Suppressor macrophage (primary cell): Measurements from ENCODE around the gene NME8.

Experiments used
- DNase-seq, 4 experiments: peaks; one replicate each; pipeline ENCODE4 v3.0.0-alpha.2; 2020 to 2022

The NME8 gene

DNA sequence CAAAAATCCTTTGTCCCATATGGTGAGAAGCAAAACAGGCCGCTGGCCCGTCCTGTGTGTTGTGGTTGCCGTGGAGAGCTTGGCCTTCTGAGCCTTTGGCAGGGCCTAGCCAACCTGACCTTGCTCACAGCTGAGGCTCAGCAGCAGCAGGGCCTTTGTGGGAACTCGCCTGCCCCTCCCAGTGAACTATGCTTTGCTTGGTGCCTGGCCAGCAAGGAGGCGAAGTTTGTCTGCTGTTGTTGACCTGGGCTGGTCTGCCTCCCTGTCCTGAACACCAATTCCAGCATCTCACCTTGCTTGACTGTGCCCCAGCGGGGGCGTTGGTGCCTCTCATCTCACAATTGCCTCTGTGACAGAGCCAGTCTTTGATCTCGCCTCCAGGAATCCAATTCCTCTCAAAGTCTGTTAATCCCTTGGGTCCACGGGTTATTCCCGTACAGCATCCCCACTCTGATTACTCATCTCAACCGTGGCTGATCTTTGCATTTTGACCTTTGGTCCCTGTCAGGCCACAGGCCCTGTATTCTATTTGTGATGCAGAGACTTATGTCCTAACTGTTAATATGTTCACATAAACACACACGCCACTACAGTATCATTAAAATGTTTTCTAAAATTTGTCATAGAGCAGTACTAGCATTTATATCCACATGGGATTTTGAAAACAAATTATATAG, 94.7 kb downstream of the NME8 start:
- no peak for DNase-seq

DNA sequence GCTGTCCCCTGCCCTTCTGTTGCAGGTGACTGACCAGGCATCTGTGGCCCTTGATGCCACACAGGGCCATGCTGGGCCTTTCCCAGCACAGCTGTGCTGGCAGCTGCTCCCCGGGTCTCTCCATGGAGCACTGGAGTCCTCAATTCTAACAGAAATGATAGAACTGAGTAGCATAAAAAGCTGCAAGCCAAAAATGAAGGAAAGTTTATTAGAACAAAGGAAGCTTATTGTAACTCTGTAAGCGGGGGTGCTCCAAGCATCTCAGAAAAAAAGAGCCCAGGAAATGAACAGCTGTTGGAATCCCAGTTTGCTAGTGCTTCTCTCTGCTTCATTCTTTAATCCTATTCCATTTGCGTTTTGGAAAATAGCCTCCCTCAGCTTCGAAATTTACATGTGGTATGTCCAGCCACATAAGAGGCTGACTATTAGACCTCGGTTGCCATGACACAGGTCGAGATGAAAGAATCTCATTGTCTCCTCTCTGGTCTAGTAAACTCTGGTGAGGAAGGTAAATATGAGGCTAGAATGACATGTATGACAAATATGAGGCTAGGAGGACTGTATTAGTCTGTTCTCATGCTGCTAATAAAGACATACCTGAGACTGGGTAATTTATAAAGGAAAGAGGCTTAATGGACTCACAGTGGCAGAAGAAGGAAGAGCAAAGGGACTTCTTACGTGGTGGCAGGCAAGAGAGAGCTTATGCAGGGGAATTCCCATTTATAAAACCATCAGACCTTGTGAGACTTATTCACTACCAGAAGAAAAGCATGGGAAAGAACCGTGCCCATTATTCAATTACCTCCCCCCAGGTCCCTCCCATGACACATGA, 95.7 kb downstream of the NME8 start:
- no peak for DNase-seq

DNA sequence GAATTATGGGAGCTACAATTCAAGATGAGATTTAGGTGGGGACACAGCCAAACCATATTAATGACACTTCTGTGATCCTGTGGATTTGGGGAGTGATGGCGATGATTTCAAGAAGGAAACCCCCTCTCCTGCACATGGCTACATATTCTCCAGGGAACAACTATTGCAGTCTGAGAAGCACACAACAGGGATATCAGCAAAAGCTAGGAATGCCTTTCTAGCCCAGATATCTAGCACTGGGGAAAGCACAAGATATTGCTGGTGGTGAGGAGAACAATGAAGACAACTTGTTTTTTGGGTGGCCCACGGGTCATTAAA, 96.3 kb downstream of the NME8 start:
- no peak for DNase-seq

DNA sequence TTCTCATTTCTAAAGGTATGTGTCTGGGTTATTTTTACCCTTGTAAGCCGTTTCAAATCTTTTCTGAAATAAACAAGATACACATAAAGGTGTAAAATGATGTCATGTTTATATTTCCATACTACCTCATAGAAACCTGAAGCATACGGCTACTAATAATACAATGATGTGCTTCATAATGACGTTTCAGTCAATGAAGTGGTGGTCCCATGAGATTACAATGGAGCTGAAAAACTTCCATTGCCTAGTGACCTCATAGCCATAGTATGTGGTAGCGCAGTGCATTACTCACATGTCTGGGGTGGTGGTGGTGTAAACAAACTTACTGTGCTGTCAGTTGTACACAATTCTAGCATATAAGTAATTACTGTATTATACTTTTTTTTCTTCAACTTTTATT, 96.9 kb downstream of the NME8 start:
- DNase-seq = no peak

DNA sequence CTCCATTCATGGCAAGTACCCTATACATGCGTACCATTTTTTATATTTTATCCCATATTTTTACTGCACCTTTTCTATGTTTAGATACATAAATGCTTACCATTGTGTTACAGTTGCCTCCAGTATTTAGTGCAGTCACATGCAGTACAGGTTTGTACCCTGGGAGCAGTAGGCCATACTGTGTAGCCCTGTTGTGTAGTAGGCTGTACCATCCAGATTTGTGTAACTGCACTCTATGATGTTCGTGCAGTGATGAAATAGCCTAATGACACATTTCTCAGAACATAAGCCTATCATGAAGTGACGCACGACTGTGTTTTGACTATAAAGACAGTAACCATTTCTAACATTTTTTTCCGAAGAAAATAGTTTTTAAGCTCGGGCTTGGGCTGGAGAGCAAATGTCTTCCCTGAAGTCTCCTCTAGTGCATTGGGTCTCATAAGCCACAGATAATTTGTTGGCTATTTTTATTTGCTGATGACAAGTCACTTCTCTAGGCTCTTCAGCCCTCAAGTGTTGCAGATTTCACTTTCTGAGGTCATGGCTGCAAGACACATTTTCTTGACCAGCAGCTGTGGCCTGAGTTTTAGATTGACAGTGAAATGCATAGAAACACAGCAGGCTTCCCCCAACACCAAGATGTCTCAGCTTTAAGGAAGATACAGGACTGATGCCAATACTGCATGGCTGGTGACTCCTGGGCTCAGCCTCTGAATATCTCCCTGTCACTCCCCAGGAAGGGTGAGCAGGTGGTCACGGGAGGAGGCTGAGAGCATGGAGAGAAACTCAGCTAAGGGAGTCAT, 98.9 kb downstream of the NME8 start:
- DNase-seq = no peak

DNA sequence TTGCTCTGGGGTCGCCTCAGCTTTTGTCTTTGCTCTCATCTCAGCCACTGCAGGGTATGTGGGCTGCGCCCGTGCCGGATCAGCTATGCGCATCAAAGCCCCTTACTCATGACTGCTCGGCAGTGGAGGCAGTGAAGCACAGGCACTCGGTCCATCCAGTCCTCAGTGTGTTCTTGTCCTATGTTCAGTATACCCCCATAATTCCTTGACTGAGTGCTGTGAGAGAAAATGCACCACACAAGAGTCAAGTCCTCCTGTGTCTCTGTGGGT, 99.5 kb downstream of the NME8 start:
- DNase-seq = no peak
